ENCODE data around the gene PHETA1.
"Not testable (repeated sequence)": the region's sequence is repeated elsewhere in the genome, so short reads cannot be mapped to it uniquely, and the experiment has no call there.

Gene PHETA1

DNA sequence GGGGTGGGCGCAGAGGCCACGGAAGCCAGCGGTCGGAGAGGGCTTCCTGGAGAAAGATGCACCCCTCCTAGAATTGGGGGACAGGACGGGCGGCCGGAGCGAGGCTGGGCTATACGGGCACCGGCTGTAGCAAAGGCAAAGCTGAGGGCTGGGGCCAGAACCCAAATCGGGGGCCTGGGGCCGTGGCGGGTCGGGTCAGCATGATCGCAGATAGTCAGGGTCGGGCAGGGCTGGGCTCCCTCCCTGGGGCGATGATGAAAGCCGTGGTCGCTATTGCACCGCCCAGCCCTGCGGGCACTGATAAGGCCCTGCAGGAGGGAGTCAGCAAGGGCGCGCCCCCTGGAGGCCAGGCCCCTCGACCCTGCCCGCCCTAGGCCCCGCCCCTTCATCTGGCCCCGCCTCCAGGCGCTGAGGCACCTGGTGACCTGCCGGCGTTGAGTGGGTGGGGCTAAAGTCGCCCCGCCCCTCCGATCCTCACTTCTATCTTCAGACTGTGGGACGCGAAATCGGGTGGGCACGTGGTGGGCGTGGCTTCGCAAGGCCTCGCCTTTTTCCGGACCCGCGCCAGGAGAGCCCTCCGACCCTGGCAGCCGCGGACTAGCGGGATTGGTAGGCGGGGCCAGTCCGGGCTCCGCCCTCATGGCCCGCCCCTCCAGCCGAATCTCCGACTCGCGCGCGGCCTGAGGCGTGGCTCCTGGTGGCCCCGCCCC, 36.4 kb upstream of the PHETA1 start:
- Histone ChIP-seq H3K4me2 (ENCODE audit: low read length) (peak overlapping the region; percentile 96), H3K27ac (ENCODE audit: low read length) (peak overlapping the region; percentile 89), H4K20me1 (ENCODE audit: insufficient read depth, low read length) (peaks cover 32% of the 10 kb centered on the region), H3K9me3 (ENCODE audit: insufficient read depth, low read length) (no peaks in the 10 kb centered on the region), H3K36me3 (replicated peaks; ENCODE audit: low read depth, low read length) (no peaks in the 10 kb centered on the region), H2AFZ (ENCODE audit: low read depth, low read length) (no peak overlapping the region), H3K9ac (ENCODE audit: low read length) (peak overlapping the region; percentile 72), H3K4me1 (ENCODE audit: low read length) (peaks cover 44% of the 10 kb centered on the region), H3K27me3 (ENCODE audit: low read depth, low read length) (peaks cover 8% of the 10 kb centered on the region), H3K79me2 (ENCODE audit: low read length) (peaks cover 43% of the 10 kb centered on the region), H3K4me3 (ENCODE audit: low read length) (peak overlapping the region; percentile 88)
- no peak for TF ChIP-seq EZH2phosphoT487 (IDR thresholded peaks at IDR 0.05; ENCODE audit: low read depth)
- TF ChIP-seq, protein P1, sequence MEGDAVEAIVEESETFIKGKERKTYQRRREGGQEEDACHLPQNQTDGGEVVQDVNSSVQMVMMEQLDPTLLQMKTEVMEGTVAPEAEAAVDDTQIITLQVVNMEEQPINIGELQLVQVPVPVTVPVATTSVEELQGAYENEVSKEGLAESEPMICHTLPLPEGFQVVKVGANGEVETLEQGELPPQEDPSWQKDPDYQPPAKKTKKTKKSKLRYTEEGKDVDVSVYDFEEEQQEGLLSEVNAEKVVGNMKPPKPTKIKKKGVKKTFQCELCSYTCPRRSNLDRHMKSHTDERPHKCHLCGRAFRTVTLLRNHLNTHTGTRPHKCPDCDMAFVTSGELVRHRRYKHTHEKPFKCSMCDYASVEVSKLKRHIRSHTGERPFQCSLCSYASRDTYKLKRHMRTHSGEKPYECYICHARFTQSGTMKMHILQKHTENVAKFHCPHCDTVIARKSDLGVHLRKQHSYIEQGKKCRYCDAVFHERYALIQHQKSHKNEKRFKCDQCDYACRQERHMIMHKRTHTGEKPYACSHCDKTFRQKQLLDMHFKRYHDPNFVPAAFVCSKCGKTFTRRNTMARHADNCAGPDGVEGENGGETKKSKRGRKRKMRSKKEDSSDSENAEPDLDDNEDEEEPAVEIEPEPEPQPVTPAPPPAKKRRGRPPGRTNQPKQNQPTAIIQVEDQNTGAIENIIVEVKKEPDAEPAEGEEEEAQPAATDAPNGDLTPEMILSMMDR (IDR thresholded peaks at IDR 0.05; ENCODE audit: low read depth, low read length) = peak; percentile 52

DNA sequence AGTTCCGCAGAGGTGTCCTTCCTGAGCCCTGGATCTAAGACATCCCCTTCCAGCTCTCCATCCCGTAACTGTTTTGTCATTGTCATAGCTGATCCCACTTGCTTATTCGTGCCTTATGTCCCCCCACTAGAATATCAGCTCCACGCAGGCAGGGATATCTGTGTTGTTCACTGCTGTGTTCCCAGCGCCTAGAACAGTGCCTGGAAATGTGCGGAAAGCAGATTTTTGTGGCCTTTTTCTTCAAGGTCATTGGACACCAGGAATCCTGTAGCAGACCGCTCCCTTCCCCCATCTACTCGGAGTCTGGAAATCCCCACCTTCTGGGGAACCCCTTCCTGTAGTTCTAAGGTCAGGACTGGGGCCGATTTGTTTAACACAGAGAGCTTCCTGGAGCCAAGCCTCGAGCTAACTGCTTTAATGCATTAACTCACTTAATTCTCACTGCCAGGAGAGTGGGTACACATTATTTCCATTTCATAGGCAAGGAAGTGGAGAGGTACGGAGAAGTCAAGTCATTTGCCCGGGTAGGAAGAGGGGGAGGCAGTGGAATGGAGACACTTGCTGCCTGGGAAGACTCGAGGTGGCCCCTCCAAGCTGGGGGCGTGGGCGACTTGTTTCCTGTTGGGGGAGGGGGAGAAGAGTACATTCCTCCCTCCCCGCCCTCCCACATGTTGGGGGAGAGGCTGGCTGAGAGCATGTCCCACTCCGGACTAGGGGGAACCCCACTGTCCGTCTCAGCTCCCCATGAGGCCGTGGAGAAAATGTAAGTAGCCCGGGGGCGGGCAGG, 35.7 kb upstream of the PHETA1 start:
- Histone ChIP-seq H3K27me3 (ENCODE audit: low read depth, low read length) (peaks cover 13% of the 10 kb centered on the region), H3K36me3 (replicated peaks; ENCODE audit: low read depth, low read length) (peaks cover 3% of the 10 kb centered on the region), H3K4me2 (ENCODE audit: low read length) (peak overlapping the region; percentile 96), H3K79me2 (ENCODE audit: low read length) (peaks cover 36% of the 10 kb centered on the region), H3K4me1 (ENCODE audit: low read length) (peaks cover 48% of the 10 kb centered on the region), H4K20me1 (ENCODE audit: insufficient read depth, low read length) (peaks cover 25% of the 10 kb centered on the region), H3K9me3 (ENCODE audit: insufficient read depth, low read length) (peaks cover 6% of the 10 kb centered on the region; the same call in 1 of the 2 replicates), H2AFZ (ENCODE audit: low read depth, low read length) (no peak overlapping the region), H3K27ac (ENCODE audit: low read length) (peak overlapping the region; percentile 89), H3K4me3 (ENCODE audit: low read length) (peak overlapping the region; percentile 88), H3K9ac (ENCODE audit: low read length) (peak overlapping the region; percentile 72)
- TF ChIP-seq EZH2phosphoT487 (IDR thresholded peaks at IDR 0.05; ENCODE audit: low read depth) = no peak
- TF ChIP-seq, protein P1 (IDR thresholded peaks at IDR 0.05; ENCODE audit: low read depth, low read length) = no peak

DNA sequence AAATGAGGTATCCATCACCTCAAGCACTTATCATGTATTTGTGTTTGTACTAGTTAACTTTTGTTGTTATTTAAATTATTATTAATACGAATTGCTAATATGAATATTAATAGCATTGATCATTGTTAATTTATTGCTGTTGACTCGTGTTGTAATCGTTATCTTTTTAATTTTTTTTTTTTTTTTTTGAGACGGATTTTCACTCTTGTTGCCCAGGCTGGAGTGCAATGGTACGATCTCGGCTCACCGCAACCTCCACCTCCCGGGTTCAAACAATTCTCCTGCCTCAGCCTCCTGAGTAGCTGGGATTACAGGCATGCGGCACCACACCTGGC, 33.6 kb upstream of the PHETA1 start:
- Histone ChIP-seq H3K79me2 (ENCODE audit: low read length) (peaks cover 15% of the 10 kb centered on the region), H3K9ac (ENCODE audit: low read length) (peak overlapping the region; percentile 69; the same call in 1 of the 2 replicates), H3K4me3 (ENCODE audit: low read length) (peak overlapping the region; percentile 88; the same call in 1 of the 2 replicates), H3K4me2 (ENCODE audit: low read length) (peak overlapping the region; percentile 96; the same call in 1 of the 2 replicates), H3K4me1 (ENCODE audit: low read length) (peaks cover 49% of the 10 kb centered on the region)
- not testable (repeated sequence) for H4K20me1 ChIP-seq (ENCODE audit: insufficient read depth, low read length); H3K27ac ChIP-seq (ENCODE audit: low read length); H3K9me3 ChIP-seq (ENCODE audit: insufficient read depth, low read length); H3K27me3 ChIP-seq (ENCODE audit: low read depth, low read length); H3K36me3 ChIP-seq (replicated peaks; ENCODE audit: low read depth, low read length); H2AFZ ChIP-seq (ENCODE audit: low read depth, low read length)

DNA sequence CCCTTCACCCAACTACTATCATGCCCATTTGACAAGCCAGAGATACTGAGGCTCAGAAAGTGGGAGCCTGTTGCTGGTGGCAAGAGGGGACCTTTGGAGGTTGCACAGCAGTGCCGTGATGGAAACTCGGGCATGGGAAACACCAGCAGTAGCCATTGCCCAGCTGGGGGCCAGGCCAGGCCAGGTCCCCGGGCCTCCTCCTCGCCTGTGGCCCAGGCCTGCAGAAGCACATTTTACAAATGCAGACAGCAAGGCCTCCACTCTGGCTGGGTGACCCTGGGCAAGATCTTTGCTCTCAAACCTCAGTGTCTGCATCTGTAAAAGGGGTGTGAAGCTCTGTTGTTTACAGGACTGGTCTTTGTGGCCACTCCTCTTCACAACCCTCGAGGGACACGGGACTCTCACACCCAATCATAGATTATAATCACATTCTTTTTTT, 32.3 kb upstream of the PHETA1 start:
- H3K79me2 ChIP-seq (ENCODE audit: low read length) = peaks cover 2% of the 10 kb centered on the region; the same call in 1 of the 2 replicates
- H3K27me3 ChIP-seq (ENCODE audit: low read depth, low read length) = peaks cover 8% of the 10 kb centered on the region; the same call in 1 of the 2 replicates
- no peak overlapping the region for H3K27ac ChIP-seq (ENCODE audit: low read length)
- H3K4me2 ChIP-seq (ENCODE audit: low read length) = no peak overlapping the region
- H4K20me1 ChIP-seq (ENCODE audit: insufficient read depth, low read length) = no peaks in the 10 kb centered on the region
- H3K36me3 ChIP-seq (replicated peaks; ENCODE audit: low read depth, low read length) = peaks cover 3% of the 10 kb centered on the region
- peaks cover 6% of the 10 kb centered on the region; the same call in 1 of the 2 replicates for H3K9me3 ChIP-seq (ENCODE audit: insufficient read depth, low read length)
- TF ChIP-seq, protein P1 (IDR thresholded peaks at IDR 0.05; ENCODE audit: low read depth, low read length) = no peak
- TF ChIP-seq EZH2phosphoT487 (IDR thresholded peaks at IDR 0.05; ENCODE audit: low read depth) = no peak
- no peak overlapping the region for H3K4me3 ChIP-seq (ENCODE audit: low read length)
- no peak overlapping the region for H2AFZ ChIP-seq (ENCODE audit: low read depth, low read length)
- no peak overlapping the region for H3K9ac ChIP-seq (ENCODE audit: low read length)
- peaks cover 51% of the 10 kb centered on the region for H3K4me1 ChIP-seq (ENCODE audit: low read length)

DNA sequence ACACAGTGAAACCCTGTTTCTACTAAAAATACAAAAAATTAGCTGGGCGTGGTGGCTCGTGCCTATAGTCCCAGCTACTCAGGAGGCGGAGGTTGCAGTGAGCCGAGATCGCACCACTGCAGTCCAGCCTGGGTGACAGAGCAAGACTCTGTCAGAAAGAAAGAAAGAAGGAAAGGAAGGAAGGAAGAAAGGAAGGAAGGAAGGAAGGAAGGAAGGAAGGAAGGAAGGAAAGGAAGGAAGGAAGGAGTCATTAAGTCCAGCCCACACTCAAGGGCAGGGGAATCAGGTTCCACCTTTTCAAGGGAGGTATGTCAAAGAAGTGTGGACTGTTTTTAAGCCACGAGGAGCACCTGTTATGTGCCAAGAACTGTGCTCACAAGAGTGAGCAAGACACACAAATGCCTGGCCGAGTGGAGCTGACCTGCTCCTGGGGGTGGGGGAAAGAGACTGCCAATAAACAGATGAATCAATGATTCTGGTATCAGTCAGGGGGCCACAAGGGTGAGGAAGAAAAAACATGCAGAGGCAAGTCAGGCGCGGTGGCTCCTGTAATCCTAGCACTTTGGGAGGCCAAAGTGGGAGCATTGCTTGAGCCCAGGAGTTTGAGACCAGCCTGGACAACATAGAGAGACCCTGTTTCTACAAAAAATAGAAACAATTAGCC, 31.0 kb upstream of the PHETA1 start:
- H3K9ac ChIP-seq (ENCODE audit: low read length); H3K27ac ChIP-seq (ENCODE audit: low read length); H3K79me2 ChIP-seq (ENCODE audit: low read length); H2AFZ ChIP-seq (ENCODE audit: low read depth, low read length); H3K36me3 ChIP-seq (replicated peaks; ENCODE audit: low read depth, low read length); H4K20me1 ChIP-seq (ENCODE audit: insufficient read depth, low read length); H3K9me3 ChIP-seq (ENCODE audit: insufficient read depth, low read length); H3K4me3 ChIP-seq (ENCODE audit: low read length): not testable (repeated sequence)
- H3K27me3 ChIP-seq (ENCODE audit: low read depth, low read length) = peaks cover 15% of the 10 kb centered on the region
- peaks cover 51% of the 10 kb centered on the region for H3K4me1 ChIP-seq (ENCODE audit: low read length)
- H3K4me2 ChIP-seq (ENCODE audit: low read length) = 0 out of 2 replicates have a peak overlapping the region, but pooled peaks have one; percentile 5
